B cell (primary cell): Measurements from ENCODE around the gene EDDM3A. TPM values are rescaled to one million over a fixed set of nuclear protein-coding genes. Genes with fewer than 3 reads are reported as not detected.

Source experiments
- ATAC-seq: fragments of 200-7000 bp; cut with Tn5 transposase; one replicate; pipeline ENCODE4 v1.10.0; 2021; ENCODE audit warnings: low read depth, mild to moderate bottlenecking, moderate number of reproducible peaks, moderate library complexity
- CTCF ChIA-PET: fragments of 350-600 bp; sonication (Branson Sonifier 250); formaldehyde crosslinking; loops from one replicate; lab custom pipeline; 2021; ENCODE audit warnings: antibody characterized with exemption, inconsistent platforms; lab: Charles Lee
- POLR2A ChIA-PET: fragments of 350-600 bp; sonication (Branson Sonifier 250); formaldehyde crosslinking; loops from one replicate; lab custom pipeline; 2021; ENCODE audit warnings: antibody characterized with exemption; lab: Charles Lee
- DNase-seq: peaks from one replicate; pipeline ENCODE4 v3.0.0; 2013
- H2AFZ ChIP-seq: 2 replicates; pipeline ENCODE4 v1.6.1; 2012; ENCODE audit warnings: mild to moderate bottlenecking, low read depth, low read length; ENCODE audit not compliant: insufficient read depth, poor library complexity, severe bottlenecking
- H3K27ac ChIP-seq, 2 donors: 1 replicate in 1 of 2; 2 replicates in 1 of 2; pipeline ENCODE4 v1.5.1; 2012 to 2013; ENCODE audit warnings: low read length in 2 of 2, mild to moderate bottlenecking in 2 of 2, moderate library complexity in 1 of 2
- H3K27me3 ChIP-seq, 4 experiments: fragments of 200-600 bp in 1 of 4; sonication (generic) in 1 of 4; replicated peaks in 1 of 4; 1 replicate in 2 of 4; 2 replicates in 2 of 4; pipeline versions ENCODE4 v1.6.1 to v1.7.0; 2013 to 2016; ENCODE audit warnings: low read length in 3 of 4, mild to moderate bottlenecking in 2 of 4, mixed read lengths in 1 of 4, moderate library complexity in 1 of 4; ENCODE audit not compliant: insufficient read depth in 4 of 4, control insufficient read depth in 3 of 4; ENCODE audit errors: control extremely low read depth in 1 of 4
- H3K36me3 ChIP-seq, 2 experiments: replicated peaks in 1 of 2; 1 replicate in 1 of 2; 2 replicates in 1 of 2; pipeline versions ENCODE4 v1.6.1 to v1.7.1; 2013; ENCODE audit warnings: low read length in 1 of 2; ENCODE audit not compliant: insufficient read depth in 2 of 2, control insufficient read depth in 1 of 2; ENCODE audit errors: control extremely low read depth in 1 of 2, extremely low read depth in 1 of 2
- H3K4me1 ChIP-seq, 2 donors: fragments of 200-600 bp in 1 of 2; sonication (generic) in 1 of 2; 1 replicate in 1 of 2; 2 replicates in 1 of 2; pipeline versions ENCODE4 v1.5.1 to v1.6.1; 2013 to 2017; ENCODE audit warnings: low read length in 2 of 2; ENCODE audit not compliant: control insufficient read depth in 2 of 2, insufficient read depth in 2 of 2
- H3K4me2 ChIP-seq: replicated peaks from 2 replicates; pipeline ENCODE3; 2012; ENCODE audit warnings: mild to moderate bottlenecking, low read depth, low read length; ENCODE audit not compliant: poor library complexity, severe bottlenecking
- H3K4me3 ChIP-seq, 5 experiments: fragments of 200-600 bp in 1 of 5; sonication (generic) in 1 of 5; 1 replicate in 3 of 5; 2 replicates in 2 of 5; pipeline versions ENCODE4 v1.5.1 to v1.7.0; 2011 to 2016; ENCODE audit warnings: low read length in 4 of 5, mild to moderate bottlenecking in 4 of 5, low read depth in 2 of 5, control low read depth in 1 of 5, moderate library complexity in 1 of 5; ENCODE audit not compliant: insufficient read depth in 1 of 5; ENCODE audit errors: control extremely low read depth in 1 of 5, extremely low read depth in 1 of 5
- H3K79me2 ChIP-seq: fragments of 200-600 bp; sonication (generic); one replicate; pipeline ENCODE4 v1.6.0; 2016; ENCODE audit warnings: low read length; ENCODE audit not compliant: control insufficient read depth, insufficient read depth
- H3K9ac ChIP-seq: fragments of 200-600 bp; sonication (generic); 2 replicates; pipeline ENCODE4 v1.6.1; 2017; ENCODE audit warnings: mild to moderate bottlenecking, low read length, moderate library complexity
- H3K9me3 ChIP-seq, 3 donors: one replicate each; pipeline versions ENCODE4 v1.6.1 to v1.7.1; 2013; ENCODE audit warnings: low read length in 2 of 3; ENCODE audit not compliant: control insufficient read depth in 2 of 3, insufficient read depth in 1 of 3; ENCODE audit errors: control extremely low read depth in 1 of 3
- H4K20me1 ChIP-seq: 2 replicates; pipeline ENCODE4 v1.6.0; 2012; ENCODE audit warnings: mild to moderate bottlenecking, low read length; ENCODE audit not compliant: insufficient read depth, control insufficient read depth, poor library complexity, severe bottlenecking
- H3K27ac Mint-ChIP-seq: one replicate; pipeline ENCODE4 v1.8.0; 2021; ENCODE audit warnings: mixed read lengths
- H3K27me3 Mint-ChIP-seq: one replicate; pipeline ENCODE4 v1.8.0; 2021; ENCODE audit warnings: mixed read lengths
- H3K4me1 Mint-ChIP-seq: one replicate; pipeline ENCODE4 v1.8.0; 2021; ENCODE audit warnings: mixed read lengths
- H3K4me3 Mint-ChIP-seq: one replicate; pipeline ENCODE4 v1.8.0; 2021; ENCODE audit warnings: mixed read lengths
- H3K9me3 Mint-ChIP-seq: one replicate; pipeline ENCODE4 v1.8.0; 2022; ENCODE audit warnings: mixed read lengths; ENCODE audit not compliant: insufficient read depth
- EZH2 ChIP-seq: IDR thresholded peaks from 2 replicates; pipeline ENCODE4 v1.6.1; 2012; ENCODE audit warnings: borderline replicate concordance, low read depth, mild to moderate bottlenecking, moderate library complexity, low read length; ENCODE audit not compliant: insufficient read depth, poor library complexity, severe bottlenecking
- WGBS: methylation state at CpG from one replicate; pipeline ENCODE4 v1.1.5; 2013; ENCODE audit warnings: missing lambda C conversion rate; ENCODE audit not compliant: insufficient coverage; 5-methylcytosine and 5-hydroxymethylcytosine counted together
- intact Hi-C: fragments of 100-400 bp; cut with micrococcal nuclease; formaldehyde crosslinking; loops from one replicate; pipeline ENCODE4 v1.10.0; 2022
- polyA plus RNA-seq: library from polyadenylated mRNA; depleted of rRNA; stranded (reverse); fragments of >200 nt; gene quantifications from 2 replicates; pipeline ENCODE4 v1.2.3, GENCODE V29; 2012
- total RNA-seq, 2 donors: library from RNA; stranded (reverse); fragments of 120-200 nt in 1 of 2; gene quantifications; 1 replicate in 1 of 2; 2 replicates in 1 of 2; pipeline versions ENCODE4 v1.2.3 to v1.2.4, GENCODE V29; 2013 to 2022
- TF ChIP-seq, protein P1 (sequence below): fragments of 200-600 bp; IDR thresholded peaks from one replicate; pipeline ENCODE4 v1.8.0; 2022; ENCODE audit warnings: antibody characterized with exemption, mild to moderate bottlenecking

The EDDM3A gene
- total and polyA plus RNA-seq, 2 donors (not counting 1 experiment from before 2014, with no cell fraction given) = not detected

DNA sequence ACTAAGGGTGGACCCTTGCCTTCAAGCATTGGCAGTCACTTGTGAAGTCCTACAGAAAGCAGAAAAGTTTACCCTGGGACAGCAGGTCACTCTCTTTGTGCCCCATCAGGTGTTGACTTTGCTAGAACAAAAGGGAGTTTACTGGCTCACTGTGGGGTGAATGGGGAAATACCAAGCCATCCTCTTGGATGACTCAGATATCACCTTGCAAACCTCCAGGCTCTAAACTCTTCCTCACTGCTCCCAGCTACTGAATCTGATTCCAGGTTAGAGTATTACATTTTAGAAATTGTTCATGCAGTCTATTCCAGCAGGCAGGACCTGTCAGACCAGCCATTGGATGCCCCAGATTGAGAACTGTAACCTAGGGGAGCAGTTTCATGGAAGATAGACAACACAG lies 15.3 kb downstream of the EDDM3A start:
- ChIA-PET CTCF (interaction anchor here (1.0 to 1.2 kb wide), 2 partner anchors 64 to 97 kb away, joined by 4 to 6 read pairs; no protein-coding TSS in a partner anchor), POLR2A (no interaction called here)
- Mint-ChIP-seq H3K4me3 (no peak overlapping the region), H3K27ac (no peak overlapping the region), H3K9me3 (no peaks in the 10 kb centered on the region), H3K4me1 (peaks cover 8% of the 10 kb centered on the region), H3K27me3 (no peaks in the 10 kb centered on the region)
- Histone ChIP-seq H3K27ac (no peak overlapping the region), H3K4me3 (no peak overlapping the region), H3K79me2 (no peaks in the 10 kb centered on the region), H2AFZ (no peak overlapping the region), H3K9ac (no peak overlapping the region), H3K27me3 (no peaks in the 10 kb centered on the region), H3K36me3 (no peaks in the 10 kb centered on the region), H4K20me1 (no peaks in the 10 kb centered on the region), H3K4me2 (no peak overlapping the region), H3K9me3 (no peaks in the 10 kb centered on the region), H3K4me1 (no peaks in the 10 kb centered on the region)
- no peak for DNase-seq
- no peak for TF ChIP-seq EZH2
- TF ChIP-seq, protein P1, sequence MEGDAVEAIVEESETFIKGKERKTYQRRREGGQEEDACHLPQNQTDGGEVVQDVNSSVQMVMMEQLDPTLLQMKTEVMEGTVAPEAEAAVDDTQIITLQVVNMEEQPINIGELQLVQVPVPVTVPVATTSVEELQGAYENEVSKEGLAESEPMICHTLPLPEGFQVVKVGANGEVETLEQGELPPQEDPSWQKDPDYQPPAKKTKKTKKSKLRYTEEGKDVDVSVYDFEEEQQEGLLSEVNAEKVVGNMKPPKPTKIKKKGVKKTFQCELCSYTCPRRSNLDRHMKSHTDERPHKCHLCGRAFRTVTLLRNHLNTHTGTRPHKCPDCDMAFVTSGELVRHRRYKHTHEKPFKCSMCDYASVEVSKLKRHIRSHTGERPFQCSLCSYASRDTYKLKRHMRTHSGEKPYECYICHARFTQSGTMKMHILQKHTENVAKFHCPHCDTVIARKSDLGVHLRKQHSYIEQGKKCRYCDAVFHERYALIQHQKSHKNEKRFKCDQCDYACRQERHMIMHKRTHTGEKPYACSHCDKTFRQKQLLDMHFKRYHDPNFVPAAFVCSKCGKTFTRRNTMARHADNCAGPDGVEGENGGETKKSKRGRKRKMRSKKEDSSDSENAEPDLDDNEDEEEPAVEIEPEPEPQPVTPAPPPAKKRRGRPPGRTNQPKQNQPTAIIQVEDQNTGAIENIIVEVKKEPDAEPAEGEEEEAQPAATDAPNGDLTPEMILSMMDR = no peak
- intact Hi-C loops = no loop called here
- ATAC-seq = no peak

DNA sequence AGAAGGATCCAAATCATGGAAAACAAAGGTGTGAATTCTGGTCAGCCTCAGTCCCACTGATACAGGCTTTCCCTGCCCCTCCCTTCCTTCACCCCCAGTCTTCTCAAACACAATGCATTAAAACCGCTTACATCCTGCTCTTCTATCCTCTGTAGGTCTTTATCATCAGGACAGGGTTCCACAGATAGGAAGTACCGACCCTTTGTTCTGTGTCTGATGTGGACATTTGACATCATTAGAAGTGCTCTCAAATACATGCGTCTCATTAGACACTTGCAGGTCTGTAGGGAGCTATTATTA lies 22.9 kb downstream of the EDDM3A start:
- Histone ChIP-seq H4K20me1 (no peaks in the 10 kb centered on the region), H3K79me2 (no peaks in the 10 kb centered on the region), H3K27me3 (no peaks in the 10 kb centered on the region), H3K9me3 (no peaks in the 10 kb centered on the region), H3K4me3 (no peak overlapping the region), H3K36me3 (no peaks in the 10 kb centered on the region), H3K4me2 (no peak overlapping the region), H3K4me1 (no peaks in the 10 kb centered on the region), H3K27ac (no peak overlapping the region), H3K9ac (no peak overlapping the region), H2AFZ (no peak overlapping the region)
- Mint-ChIP-seq H3K4me1 (peaks cover 4% of the 10 kb centered on the region), H3K9me3 (no peaks in the 10 kb centered on the region), H3K4me3 (no peak overlapping the region), H3K27ac (no peak overlapping the region), H3K27me3 (peaks cover 9% of the 10 kb centered on the region)
- DNase-seq (no peak), ATAC-seq (no peak)
- WGBS = 100% methylated on average over 1 of the region's 3 CpGs
- intact Hi-C loops = no loop called here
- ChIA-PET POLR2A (no interaction called here), CTCF (interaction anchor here (1.2 kb wide), 1 partner anchor 10 kb away, joined by 4 read pairs; no protein-coding TSS in a partner anchor)
- TF ChIP-seq, protein P1 = no peak
- TF ChIP-seq EZH2 = no peak
